GM18498 (cell line): ENCODE measurements around the gene TBL1XR1.
"Not testable (repeated sequence)": the region's sequence is repeated elsewhere in the genome, so short reads cannot be mapped to it uniquely, and the experiment has no call there.

Source experiments
- ATAC-seq: cut with Tn5 transposase; IDR thresholded peaks from one replicate; pipeline ENCODE4 v1.9.1; 2021; ENCODE audit warnings: mild to moderate bottlenecking, moderate library complexity; ENCODE audit not compliant: unreplicated experiment

Gene TBL1XR1

GRCh38 chr3:177037241-177037640 is 160.0 kb downstream of the TBL1XR1 start:
- no peak for ATAC-seq

GRCh38 chr3:177035676-177036075 is 161.6 kb downstream of the TBL1XR1 start:
- no peak for ATAC-seq

GRCh38 chr3:177034832-177035475 is 162.3 kb downstream of the TBL1XR1 start:
- ATAC-seq: no peak

DNA sequence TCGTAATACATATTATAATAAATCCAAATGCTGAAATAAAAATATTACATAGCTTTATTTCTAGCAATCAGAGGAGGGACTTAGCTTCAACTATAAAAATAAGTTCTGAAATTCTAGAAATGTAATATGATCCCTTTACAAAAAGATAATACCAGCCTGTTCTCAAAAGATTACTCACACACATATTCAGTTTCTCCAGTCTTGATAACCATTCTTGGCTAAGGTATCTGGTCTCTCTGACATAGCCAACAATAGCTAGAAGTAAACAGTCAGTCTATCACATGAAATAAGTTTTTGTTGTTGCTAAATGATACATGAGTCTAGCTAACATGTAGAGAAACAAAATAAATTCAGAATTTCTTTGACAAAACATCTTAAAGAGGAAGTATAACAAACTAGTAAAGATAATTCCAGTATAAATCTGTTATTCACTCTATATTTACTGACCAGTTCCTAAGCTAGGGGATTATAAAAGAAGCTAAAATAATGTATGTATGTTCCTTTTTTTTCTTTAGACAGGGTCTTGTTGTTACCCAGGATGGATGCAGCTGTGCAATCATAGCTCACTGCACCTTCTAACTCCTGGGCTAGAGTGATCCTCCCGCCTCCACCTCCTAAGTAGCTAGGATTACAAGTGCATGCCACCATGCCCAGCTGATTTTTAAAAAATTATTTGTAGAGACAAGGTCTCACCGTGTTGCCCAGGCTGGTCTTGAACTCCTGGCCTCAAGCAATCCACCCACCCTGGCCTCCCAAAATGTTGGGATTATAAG is 170.6 kb downstream of the TBL1XR1 start:
- ATAC-seq: no peak

DNA sequence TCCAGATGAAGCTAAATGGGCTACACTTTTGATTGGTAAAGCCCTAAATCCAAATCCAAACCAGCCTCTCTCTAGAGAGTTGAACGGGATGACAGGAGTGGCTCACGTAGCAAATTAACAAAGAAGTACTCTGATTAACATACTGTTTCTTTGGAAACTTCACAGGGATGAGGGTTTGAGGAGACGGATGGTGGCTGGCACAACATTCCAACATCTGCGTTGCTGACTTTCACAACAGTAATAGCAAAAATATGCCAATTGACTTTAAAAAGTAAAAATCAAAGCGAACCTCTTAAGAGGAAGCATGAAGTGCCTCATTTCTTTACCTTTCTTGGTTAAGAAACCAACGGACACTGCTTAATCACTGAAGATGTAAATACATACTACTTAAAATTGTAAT is 181.4 kb downstream of the TBL1XR1 start:
- ATAC-seq: no peak

- no peak for ATAC-seq
Measured at GRCh38 chr3:177013681-177014280, 183.5 kb downstream of the TBL1XR1 start.

DNA sequence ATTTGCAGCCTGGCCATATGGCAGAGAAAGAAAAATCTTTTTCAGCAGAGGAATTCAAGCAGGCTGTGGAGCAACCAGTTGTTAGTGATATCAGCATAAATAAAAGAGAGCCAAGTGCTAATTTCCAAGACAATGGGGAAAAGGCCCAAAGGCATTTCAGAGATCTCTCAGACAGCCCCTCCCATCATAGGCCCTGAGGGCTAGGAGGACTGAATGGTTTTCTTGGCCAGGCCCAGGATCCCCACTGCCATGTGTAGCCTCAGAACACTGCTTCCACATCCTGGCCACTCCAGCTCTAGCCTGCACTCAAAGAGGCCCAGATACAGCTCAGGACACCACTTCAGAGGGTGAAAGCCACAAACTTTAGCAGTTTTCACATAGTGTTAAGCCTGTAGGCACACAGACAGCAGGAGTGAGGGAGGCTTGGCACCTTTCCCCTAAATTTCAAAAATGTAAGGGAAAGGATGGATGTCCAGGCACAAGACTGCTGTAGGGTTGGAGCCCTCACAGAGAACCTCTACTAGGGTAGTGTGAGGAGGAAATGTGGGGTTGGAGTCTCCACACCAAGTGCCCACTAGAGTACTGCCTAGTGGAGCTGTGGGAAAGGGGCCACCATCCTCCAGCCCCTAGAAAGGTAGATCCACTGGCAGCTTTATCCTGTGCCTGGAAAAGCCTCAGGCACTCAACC is 191.4 kb downstream of the TBL1XR1 start:
- no peak for ATAC-seq

GRCh38 chr3:177000159-177000558 is 197.1 kb downstream of the TBL1XR1 start:
- ATAC-seq: not testable (repeated sequence)

DNA sequence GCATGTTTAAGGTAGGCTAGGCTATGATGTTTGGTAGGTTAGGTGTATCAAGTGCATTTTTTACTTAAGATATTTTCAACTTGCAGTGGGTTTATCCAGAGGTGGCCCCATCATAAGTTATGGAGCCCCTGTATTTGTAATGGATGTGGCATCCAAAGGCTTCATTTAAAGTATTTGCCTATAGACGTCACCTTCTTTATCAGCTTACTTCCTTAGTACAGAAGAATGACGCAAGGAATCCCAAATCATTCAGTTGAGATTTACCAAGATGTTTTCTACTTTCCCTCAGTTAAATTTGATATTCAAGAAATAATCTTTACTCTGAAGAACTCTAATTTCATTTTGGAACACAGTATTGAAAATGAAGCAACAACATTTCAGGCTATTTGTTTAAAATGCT is 201.3 kb downstream of the TBL1XR1 start:
- ATAC-seq: no peak

DNA sequence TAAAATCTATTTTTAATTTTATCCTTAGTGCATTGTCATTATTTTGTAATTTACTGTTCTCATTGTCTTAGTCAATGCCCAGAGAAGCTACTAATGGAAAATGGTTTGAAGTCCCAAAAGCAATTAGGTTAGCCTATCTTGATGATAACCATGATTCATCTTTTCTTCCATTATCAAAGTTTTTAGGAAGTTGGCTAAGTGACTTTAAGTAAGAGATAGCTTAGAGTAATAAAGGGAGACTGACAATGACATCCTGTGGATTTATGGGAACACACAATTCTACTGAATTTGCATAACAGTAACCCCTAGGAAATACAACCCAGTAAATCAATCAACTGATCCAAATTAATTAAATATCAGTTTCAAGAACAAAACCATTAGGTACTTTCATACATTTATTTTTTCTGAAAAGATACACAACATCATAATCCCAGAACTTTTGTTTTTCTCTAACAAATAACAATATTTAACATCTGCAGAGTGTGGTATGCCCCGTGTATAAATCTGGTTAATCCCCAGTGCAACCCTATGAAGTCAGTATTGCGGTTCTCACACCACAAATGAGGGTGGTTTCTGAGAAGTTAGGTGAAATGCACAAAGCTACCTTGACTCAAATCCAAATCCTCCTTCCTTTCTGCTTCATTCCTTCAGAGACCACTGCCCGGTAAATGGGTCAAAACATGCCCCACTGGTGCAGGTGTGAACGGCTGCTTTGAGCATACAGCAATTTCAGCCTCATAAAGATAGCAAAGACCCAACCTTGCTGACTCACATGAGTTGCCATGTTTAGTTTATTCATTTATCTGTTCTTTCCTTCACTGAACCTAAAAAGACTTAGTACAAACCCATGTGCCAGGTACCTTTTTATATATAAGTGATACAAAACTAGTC is 202.1 kb downstream of the TBL1XR1 start:
- ATAC-seq: no peak

DNA sequence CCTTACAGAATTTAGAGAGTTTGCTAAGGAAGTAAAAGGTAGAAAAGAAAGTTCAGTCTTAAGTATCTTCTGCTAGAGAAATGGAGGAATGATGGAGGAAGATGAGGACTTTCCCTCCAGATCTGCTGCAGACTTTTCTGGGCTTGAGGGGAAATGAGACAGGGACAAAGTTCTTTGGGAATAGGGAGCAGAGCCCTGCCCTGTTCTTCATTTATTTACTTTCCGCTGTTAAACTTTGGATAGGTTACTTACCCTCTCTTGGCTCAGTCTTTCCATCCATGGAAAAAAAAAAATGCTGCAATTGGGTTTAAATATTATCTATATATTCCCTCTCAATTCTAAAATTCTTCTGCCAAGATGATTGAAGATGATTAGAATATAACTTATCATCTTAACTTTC is 202.9 kb downstream of the TBL1XR1 start:
- ATAC-seq: no peak

DNA sequence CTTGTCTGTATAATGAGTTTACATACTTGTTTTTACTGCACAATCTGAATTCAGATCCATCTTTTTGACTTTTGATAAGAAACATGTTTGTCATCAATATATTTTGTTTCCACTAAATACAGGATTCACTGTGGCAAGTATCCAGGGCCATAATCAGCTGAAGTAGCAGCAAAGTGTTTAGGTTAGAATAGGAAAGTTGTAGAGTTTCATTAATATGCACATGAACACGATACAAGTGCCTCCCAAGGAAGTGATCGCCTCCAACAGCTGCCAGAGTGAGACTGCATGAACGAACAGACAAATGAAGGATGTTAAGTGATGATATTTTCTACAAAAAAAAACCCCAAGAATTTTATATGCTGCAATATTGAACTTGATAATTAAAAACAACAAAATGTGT is 204.3 kb downstream of the TBL1XR1 start:
- no peak for ATAC-seq

- ATAC-seq: no peak
Measured at GRCh38 chr3:176992565-176992964, 204.7 kb downstream of the TBL1XR1 start.

GRCh38 chr3:176988795-176989194 is 208.5 kb downstream of the TBL1XR1 start:
- ATAC-seq: no peak

- ATAC-seq: no peak
Measured at GRCh38 chr3:176987901-176988650, 209.2 kb downstream of the TBL1XR1 start.

DNA sequence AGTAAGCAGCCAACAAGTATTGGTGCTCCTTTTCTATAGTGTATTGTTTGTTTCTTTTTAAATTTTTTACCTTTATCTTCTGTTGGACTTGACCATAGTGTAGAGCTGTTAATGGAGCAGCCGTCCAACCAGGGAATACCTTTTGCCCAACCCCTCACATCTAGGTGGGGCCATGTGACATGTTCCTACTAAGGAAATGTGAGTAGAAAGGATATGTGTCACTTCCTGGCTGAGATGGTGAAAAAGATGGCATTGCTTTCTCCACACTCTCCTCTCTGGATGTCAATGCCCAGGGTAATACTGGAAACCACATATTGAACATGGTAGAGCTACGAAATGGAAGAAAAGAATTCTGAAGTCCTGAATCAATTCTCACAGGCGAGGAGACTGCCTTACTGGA is 218.8 kb downstream of the TBL1XR1 start:
- no peak for ATAC-seq

DNA sequence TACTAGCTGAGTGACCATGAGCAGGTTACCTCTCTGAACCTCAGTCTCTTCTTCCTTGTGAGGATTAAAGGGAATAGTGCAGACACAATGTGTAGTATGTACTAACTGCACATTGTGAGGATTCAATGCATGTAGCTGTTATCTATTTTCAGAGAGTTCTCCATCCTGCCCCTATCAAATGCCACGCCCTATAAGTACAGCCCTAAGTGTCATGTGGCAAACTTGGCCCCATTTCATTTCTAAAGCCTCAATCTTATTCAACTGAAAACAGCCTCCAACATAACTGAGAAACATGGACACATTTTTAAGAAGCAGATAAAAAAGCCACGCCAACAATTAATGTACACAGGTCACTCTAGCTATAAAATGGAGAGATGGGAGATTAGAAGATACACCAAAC is 220.0 kb downstream of the TBL1XR1 start:
- no peak for ATAC-seq

- no peak for ATAC-seq
Measured at GRCh38 chr3:176976586-176976985, 220.7 kb downstream of the TBL1XR1 start.

GRCh38 chr3:176974279-176974678 is 223.0 kb downstream of the TBL1XR1 start:
- ATAC-seq: no peak

- ATAC-seq: no peak
Measured at GRCh38 chr3:176971613-176972174, 225.6 kb downstream of the TBL1XR1 start.
